K562 treated with DMSO at 1 percent for 24 hours (cell line): ENCODE data around the gene TOR1A. TPM values are rescaled to one million over a fixed set of nuclear protein-coding genes. Genes with fewer than 3 reads are reported as not detected.

ENCODE experiments used
- total RNA-seq: library from RNA; unstranded; fragments of 300-600 nt; gene quantifications from 2 replicates; pipeline ENCODE4 v1.2.3, GENCODE V29; 2022; ENCODE audit warnings: low read depth; ENCODE audit not compliant: insufficient read depth

The TOR1A gene, protein sequence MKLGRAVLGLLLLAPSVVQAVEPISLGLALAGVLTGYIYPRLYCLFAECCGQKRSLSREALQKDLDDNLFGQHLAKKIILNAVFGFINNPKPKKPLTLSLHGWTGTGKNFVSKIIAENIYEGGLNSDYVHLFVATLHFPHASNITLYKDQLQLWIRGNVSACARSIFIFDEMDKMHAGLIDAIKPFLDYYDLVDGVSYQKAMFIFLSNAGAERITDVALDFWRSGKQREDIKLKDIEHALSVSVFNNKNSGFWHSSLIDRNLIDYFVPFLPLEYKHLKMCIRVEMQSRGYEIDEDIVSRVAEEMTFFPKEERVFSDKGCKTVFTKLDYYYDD
- 71.6 and 71.7 TPM in 2 replicates for total RNA-seq

GRCh38 chr9:129823935-129824601 is at the start of gene TOR1A:
TSS of gene TOR1A (minus strand) at chr9:129824136. CDS start at chr9:129824085, 51 bp downstream.

GRCh38 chr9:129835128-129835859 is 11.4 kb upstream of the TOR1A start, which contains the start of the genes C9orf78 and USP20:
TSS of gene C9orf78 (minus strand) at chr9:129835275. CDS start at chr9:129835221, 54 bp downstream.
TSS of gene USP20 (plus strand) at chr9:129835458. CDS start at chr9:129852556, 17,098 bp downstream.

DNA sequence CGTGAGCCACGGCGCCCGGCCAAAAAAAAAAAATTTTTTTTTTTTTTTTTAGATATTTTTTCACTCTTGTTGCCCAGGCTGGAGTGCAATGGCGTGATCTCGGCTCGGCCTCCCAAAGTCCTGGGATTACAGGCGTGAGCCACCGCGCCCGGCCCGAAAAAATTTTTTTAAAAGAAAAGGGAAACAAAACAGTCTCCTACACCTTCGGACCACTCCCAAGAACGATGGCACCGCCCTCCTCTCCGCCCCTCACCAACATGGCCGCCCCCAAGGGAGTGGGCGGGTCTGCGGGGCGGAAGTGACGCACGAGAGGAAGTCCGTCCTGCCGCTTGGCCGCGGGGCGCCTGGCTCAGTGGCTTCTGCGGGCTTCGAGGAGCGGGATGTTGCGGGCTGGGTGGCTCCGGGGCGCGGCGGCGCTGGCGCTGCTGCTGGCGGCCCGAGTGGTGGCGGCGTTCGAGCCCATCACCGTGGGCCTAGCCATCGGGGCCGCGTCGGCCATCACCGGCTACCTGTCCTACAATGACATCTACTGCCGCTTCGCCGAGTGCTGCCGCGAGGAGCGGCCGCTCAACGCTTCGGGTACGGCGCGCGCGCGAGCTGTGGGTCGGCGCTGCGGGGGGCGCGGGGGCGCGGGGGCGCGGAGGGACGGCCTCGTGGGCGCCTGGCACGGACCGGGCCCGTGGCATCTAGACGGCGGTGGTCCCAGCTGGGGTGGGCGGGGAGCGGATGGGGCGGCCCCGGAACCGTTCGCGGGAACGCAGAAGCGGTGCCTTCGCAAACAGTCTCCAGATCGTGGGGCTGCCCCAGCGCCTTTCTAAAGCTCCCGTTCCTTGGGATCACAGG is 20.9 kb downstream of the TOR1A start, which contains the start of gene TOR1B:
Gene TOR1B, plus strand, starts transcription at position 352 of the 843 bp plus-strand sequence. Its CDS starts 29 bp downstream, at position 381.

Other genes starting within 250 kb of the TOR1A start
- not detected in 2 replicates for gene C9orf50, start 203.0 kb downstream of the TOR1A start, total RNA-seq
- gene NTMT1, start 198.0 kb downstream of the TOR1A start, total RNA-seq: 57.5 and 61.6 TPM in 2 replicates
- gene ASB6, start 182.0 kb downstream of the TOR1A start, total RNA-seq: 24.0 and 26.7 TPM in 2 replicates
- not detected in 2 replicates for gene PRRX2, start 158.5 kb downstream of the TOR1A start, total RNA-seq
- gene PTGES, start 71.1 kb downstream of the TOR1A start, total RNA-seq: 0.37 and 0.60 TPM in 2 replicates
- 55.1 TPM in 2 replicates for gene TOR1B, start 21.0 kb downstream of the TOR1A start, total RNA-seq
- 87.3 and 89.2 TPM in 2 replicates for gene C9orf78, start 11.1 kb upstream of the TOR1A start, total RNA-seq
- 161 TPM in 2 replicates for gene USP20, start 11.3 kb upstream of the TOR1A start, total RNA-seq
- 14.3 and 16.3 TPM in 2 replicates for gene FNBP1, start 219.1 kb upstream of the TOR1A start, total RNA-seq
- 23.6 and 26.9 TPM in 2 replicates for gene GPR107, start 229.8 kb upstream of the TOR1A start, total RNA-seq